H9 (cell line): Measurements from ENCODE around the gene CRYGN. TPM values are rescaled to one million over a fixed set of nuclear protein-coding genes. Genes with fewer than 3 reads are reported as not detected.

ENCODE experiments used
- DNase-seq: peaks from one replicate; pipeline ENCODE4 v3.0.0-alpha.2; 2017
- H2AFZ ChIP-seq: one replicate; pipeline ENCODE4 v1.6.1; 2013; ENCODE audit warnings: mild to moderate bottlenecking, low read length, control low read depth, moderate library complexity
- H2AK5ac ChIP-seq: 2 replicates; pipeline ENCODE4 v1.6.1; 2013; ENCODE audit warnings: low read length, control low read depth, mixed read lengths; ENCODE audit not compliant: insufficient read length
- H2BK120ac ChIP-seq: one replicate; pipeline ENCODE4 v1.6.1; 2013; ENCODE audit warnings: low read depth, mild to moderate bottlenecking, low read length, control low read depth, inconsistent platforms; ENCODE audit not compliant: poor library complexity, severe bottlenecking
- H2BK12ac ChIP-seq: 2 replicates; pipeline ENCODE4 v1.6.1; 2013; ENCODE audit warnings: low read length, control low read depth, mixed read lengths, low read depth; ENCODE audit not compliant: insufficient read length
- H2BK15ac ChIP-seq: 2 replicates; pipeline ENCODE4 v1.6.1; 2013; ENCODE audit warnings: low read depth, low read length, control low read depth
- H2BK20ac ChIP-seq: one replicate; pipeline ENCODE4 v1.6.1; 2013; ENCODE audit warnings: low read depth, mild to moderate bottlenecking, low read length, control low read depth, inconsistent platforms; ENCODE audit not compliant: poor library complexity, severe bottlenecking
- H2BK5ac ChIP-seq: 2 replicates; pipeline ENCODE4 v1.6.1; 2013; ENCODE audit warnings: low read length, control low read depth, mixed read lengths; ENCODE audit not compliant: insufficient read length
- H3K14ac ChIP-seq: 2 replicates; pipeline ENCODE4 v1.6.1; 2013; ENCODE audit warnings: low read length, control low read depth; ENCODE audit not compliant: insufficient read depth
- H3K18ac ChIP-seq: 2 replicates; pipeline ENCODE4 v1.6.1; 2013; ENCODE audit warnings: low read depth, mild to moderate bottlenecking, mixed read lengths, low read length, control low read depth; ENCODE audit not compliant: insufficient read length
- H3K23ac ChIP-seq: 2 replicates; pipeline ENCODE4 v1.6.1; 2013; ENCODE audit warnings: low read length, control low read depth, mixed read lengths, low read depth; ENCODE audit not compliant: insufficient read length
- H3K23me2 ChIP-seq: 2 replicates; pipeline ENCODE4 v1.6.1; 2013; ENCODE audit warnings: low read depth, mild to moderate bottlenecking, mixed read lengths, low read length, control low read depth; ENCODE audit not compliant: insufficient read length, poor library complexity, severe bottlenecking
- H3K27ac ChIP-seq: 2 replicates; pipeline ENCODE4 v1.5.1; 2013; ENCODE audit warnings: low read length, control low read depth, mixed read lengths, low read depth; ENCODE audit not compliant: insufficient read length
- H3K27me3 ChIP-seq: 2 replicates; pipeline ENCODE4 v1.6.1; 2013; ENCODE audit warnings: low read length, control low read depth, inconsistent platforms; ENCODE audit not compliant: insufficient read depth
- H3K4ac ChIP-seq: 2 replicates; pipeline ENCODE4 v1.6.1; 2013; ENCODE audit warnings: low read depth, mild to moderate bottlenecking, control low read depth, inconsistent platforms, low read length, moderate library complexity
- H3K4me1 ChIP-seq: 2 replicates; pipeline ENCODE4 v1.6.1; 2013; ENCODE audit warnings: low read length, control low read depth, inconsistent platforms; ENCODE audit not compliant: insufficient read depth
- H3K4me2 ChIP-seq: 2 replicates; pipeline ENCODE4 v1.6.1; 2013; ENCODE audit warnings: low read length, control low read depth, mixed read lengths; ENCODE audit not compliant: insufficient read length, insufficient read depth
- H3K56ac ChIP-seq: 2 replicates; pipeline ENCODE4 v1.6.1; 2013; ENCODE audit warnings: low read depth, mild to moderate bottlenecking, mixed read lengths, low read length, control low read depth; ENCODE audit not compliant: insufficient read length
- H3K79me1 ChIP-seq: 2 replicates; pipeline ENCODE4 v1.6.1; 2013; ENCODE audit warnings: low read depth, mild to moderate bottlenecking, moderate library complexity, low read length, control low read depth, inconsistent platforms; ENCODE audit not compliant: insufficient read depth, poor library complexity, severe bottlenecking
- H3K79me2 ChIP-seq: 2 replicates; pipeline ENCODE4 v1.6.1; 2013; ENCODE audit warnings: low read length, control low read depth, inconsistent platforms; ENCODE audit not compliant: insufficient read depth
- H3K9ac ChIP-seq: 2 replicates; pipeline ENCODE4 v1.6.1; 2013; ENCODE audit warnings: low read length, control low read depth, mixed read lengths; ENCODE audit not compliant: insufficient read length; ENCODE audit errors: extremely low read depth
- H3K9me3 ChIP-seq: one replicate; pipeline ENCODE4 v1.6.1; 2013; ENCODE audit warnings: low read depth, low read length, inconsistent platforms; ENCODE audit not compliant: control insufficient read depth
- H3T11ph ChIP-seq: one replicate; pipeline ENCODE4 v1.6.1; 2013; ENCODE audit warnings: mild to moderate bottlenecking, low read length, control low read depth, inconsistent platforms
- H4K20me1 ChIP-seq: one replicate; pipeline ENCODE4 v1.6.1; 2013; ENCODE audit not compliant: control insufficient read depth, insufficient read length, insufficient read depth
- H4K5ac ChIP-seq: 2 replicates; pipeline ENCODE4 v1.6.1; 2013; ENCODE audit warnings: low read depth, mild to moderate bottlenecking, mixed read lengths, low read length, control low read depth; ENCODE audit not compliant: insufficient read length
- H4K8ac ChIP-seq: replicated peaks from 2 replicates; pipeline ENCODE4 v1.6.1; 2013; ENCODE audit warnings: low read length, control low read depth, mixed read lengths, low read depth; ENCODE audit not compliant: insufficient read length
- H4K91ac ChIP-seq: 2 replicates; pipeline ENCODE4 v1.6.1; 2013; ENCODE audit warnings: low read depth, mild to moderate bottlenecking, moderate library complexity, mixed read lengths, low read length, control low read depth; ENCODE audit not compliant: insufficient read length
- H3K27ac Mint-ChIP-seq, 3 experiments: 2 replicates in 2 of 3; 3 replicates in 1 of 3; pipeline ENCODE4 v1.8.0; 2020 to 2021; ENCODE audit warnings: mixed read lengths in 3 of 3, mild to moderate bottlenecking in 1 of 3, moderate library complexity in 1 of 3
- H3K27me3 Mint-ChIP-seq: 2 replicates; pipeline ENCODE4 v1.8.0; 2021; ENCODE audit warnings: low read depth, mild to moderate bottlenecking, moderate library complexity, mixed read lengths
- H3K36me3 Mint-ChIP-seq, 3 experiments: 2 replicates in 2 of 3; 3 replicates in 1 of 3; pipeline ENCODE4 v1.8.0; 2020 to 2021; ENCODE audit warnings: low read depth in 3 of 3, mixed read lengths in 3 of 3; ENCODE audit not compliant: insufficient read depth in 1 of 3
- H3K4me1 Mint-ChIP-seq, 2 experiments: 2 replicates each; pipeline ENCODE4 v1.8.0; 2020; ENCODE audit warnings: mixed read lengths in 2 of 2
- H3K4me3 Mint-ChIP-seq, 2 experiments: 2 replicates in 1 of 2; 3 replicates in 1 of 2; pipeline ENCODE4 v1.8.0; 2020 to 2021; ENCODE audit warnings: mild to moderate bottlenecking in 2 of 2, mixed read lengths in 2 of 2, moderate library complexity in 1 of 2
- H3K9me3 Mint-ChIP-seq, 2 experiments: 2 replicates in 1 of 2; 3 replicates in 1 of 2; pipeline ENCODE4 v1.8.0; 2020; ENCODE audit warnings: mild to moderate bottlenecking in 2 of 2, mixed read lengths in 2 of 2, moderate library complexity in 1 of 2
- CTCF ChIP-seq: fragments of 200-600 bp; sonication (generic); conservative IDR thresholded peaks from 3 replicates; pipeline ENCODE4 v1.8.0; 2021; ENCODE audit warnings: antibody characterized with exemption, mild to moderate bottlenecking
- WGBS: extraction: QIAGEN DNeasy Blood & Tissue Kit; methylation state at CpG from one replicate; pipeline ENCODE4 v1.1.7; 2013; ENCODE audit warnings: missing lambda C conversion rate, low lambda C conversion rate, mixed read lengths; ENCODE audit not compliant: insufficient read length; ENCODE audit errors: extremely low coverage; 5-methylcytosine and 5-hydroxymethylcytosine counted together
- total RNA-seq: library from RNA; stranded (reverse); gene quantifications from 2 replicates; pipeline ENCODE4 v1.2.1, GENCODE V29; 2021

The CRYGN gene
- total RNA-seq, 1 experiment from 2014 or later: 1.8 TPM

GRCh38 chr7:151399305-151399601, 40.7 kb downstream of the CRYGN start:
- Histone ChIP-seq H3K79me2 (no peaks in the 10 kb centered on the region), H3K4me1 (no peaks in the 10 kb centered on the region), H3K4ac (no peak overlapping the region), H2BK15ac (no peak overlapping the region), H3K4me2 (no peak overlapping the region), H4K8ac (no peak overlapping the region), H2BK5ac (no peak overlapping the region), H3K23ac (no peak overlapping the region), H3K27me3 (no peaks in the 10 kb centered on the region; the same call in 1 of the 2 replicates), H4K5ac (no peak overlapping the region), H2AK5ac (no peak overlapping the region), H2BK20ac (no peak overlapping the region), H2BK12ac (no peak overlapping the region), H4K91ac (no peak overlapping the region), H3K27ac (no peak overlapping the region), H3K9me3 (no peaks in the 10 kb centered on the region), H3K18ac (no peak overlapping the region), H3T11ph (no peak overlapping the region), H2AFZ (no peak overlapping the region), H3K9ac (no peak overlapping the region), H3K56ac (no peak overlapping the region), H2BK120ac (no peak overlapping the region), H3K79me1 (no peaks in the 10 kb centered on the region), H3K14ac (no peak overlapping the region), H3K23me2 (no peaks in the 10 kb centered on the region), H4K20me1 (no peaks in the 10 kb centered on the region)
- Mint-ChIP-seq H3K27me3 (no peaks in the 10 kb centered on the region; the same call in 1 of the 2 replicates), H3K36me3 (peaks cover 8 to 10% (median 9%) of the 10 kb centered on the region in 3 experiments), H3K4me1 (peaks cover 14 to 33% of the 10 kb centered on the region in 2 experiments), H3K27ac (no peak overlapping the region), H3K9me3 (no peaks in the 10 kb centered on the region), H3K4me3 (no peak overlapping the region)
- no peak for TF ChIP-seq CTCF
- no CpG with 5 or more reads among the region's 7 CpGs for WGBS
- no peak for DNase-seq
